HG02973 (cell line): ENCODE results near the gene MSANTD3.

Experiments
- ATAC-seq: cut with Tn5 transposase; IDR thresholded peaks from one replicate; pipeline ENCODE4 v1.9.1; 2021; ENCODE audit warnings: moderate library complexity; ENCODE audit not compliant: unreplicated experiment

The MSANTD3 gene

DNA sequence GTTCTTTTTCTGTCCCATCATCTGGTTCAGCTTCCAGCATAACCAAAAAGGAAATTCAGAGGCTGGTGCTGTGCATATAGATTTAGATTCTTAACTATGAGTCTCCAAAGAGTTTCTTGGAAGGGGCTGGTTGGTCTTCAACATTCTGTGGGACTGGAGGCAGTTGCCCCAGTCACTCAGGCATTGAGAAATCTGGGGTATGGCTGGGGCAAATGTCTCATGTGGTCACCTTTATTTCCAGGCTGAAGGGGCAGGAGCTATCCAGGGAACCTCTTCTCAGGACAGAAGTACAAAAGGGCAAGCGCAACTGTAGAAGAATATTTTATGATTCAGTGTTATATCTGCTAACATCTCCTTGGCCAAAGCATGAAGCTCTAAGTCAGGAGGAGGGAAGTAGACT lies 30.6 kb downstream of the MSANTD3 start:
- ATAC-seq, result no peak

DNA sequence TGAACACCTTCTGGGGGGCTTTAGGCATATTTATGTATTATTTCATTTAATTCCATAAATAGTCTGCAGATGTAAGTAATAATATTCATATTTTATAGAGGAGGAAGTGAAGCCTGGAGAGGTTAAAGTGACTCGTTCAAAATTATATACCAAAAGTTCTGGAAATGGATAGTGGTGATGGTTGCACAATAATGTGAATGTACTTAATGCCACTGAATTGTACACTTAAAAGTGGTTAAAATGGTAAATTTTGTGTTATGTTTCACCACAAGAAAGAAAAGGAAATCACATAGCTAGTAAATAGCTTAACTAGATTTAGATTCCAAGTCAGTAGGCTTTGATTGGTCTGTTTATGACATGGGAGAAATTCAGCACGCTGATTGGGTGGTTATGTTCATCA lies 33.0 kb downstream of the MSANTD3 start:
- no peak for ATAC-seq

DNA sequence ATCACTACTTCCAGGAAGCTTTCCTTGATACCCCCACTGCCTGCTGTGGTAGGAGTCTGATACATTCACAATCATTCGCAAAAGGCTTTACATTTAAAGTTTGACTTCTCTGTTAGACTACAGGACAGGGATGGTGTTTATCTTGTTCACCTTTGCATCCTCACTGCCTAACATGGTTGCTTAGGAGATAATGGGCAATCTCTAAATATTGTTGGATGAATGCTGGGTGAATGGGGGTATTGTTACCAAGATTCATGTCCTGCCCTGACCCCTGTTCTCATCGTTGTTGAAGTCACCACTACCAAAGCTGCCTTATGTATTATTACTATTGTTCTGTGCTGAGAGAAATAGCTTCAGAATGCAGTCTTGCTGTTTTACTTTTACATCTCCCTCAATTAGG lies 38.3 kb downstream of the MSANTD3 start:
- ATAC-seq, result no peak

DNA sequence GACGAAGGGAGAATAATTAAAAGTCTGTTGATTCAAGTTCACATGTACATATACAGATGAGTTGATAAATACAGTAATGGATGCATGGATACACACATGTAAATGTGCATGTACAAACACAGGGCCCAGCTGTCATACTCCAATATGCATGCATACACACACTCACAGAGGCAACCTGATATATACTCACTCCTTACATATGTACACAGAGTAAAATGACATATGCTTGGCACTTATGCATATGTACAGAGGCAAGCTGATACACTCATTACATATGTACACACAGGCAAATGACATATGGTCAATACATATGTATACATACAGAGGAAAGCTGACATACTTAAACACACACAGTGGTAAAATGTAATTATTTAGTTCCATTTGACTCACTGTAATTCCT lies 38.8 kb downstream of the MSANTD3 start:
- no peak for ATAC-seq

DNA sequence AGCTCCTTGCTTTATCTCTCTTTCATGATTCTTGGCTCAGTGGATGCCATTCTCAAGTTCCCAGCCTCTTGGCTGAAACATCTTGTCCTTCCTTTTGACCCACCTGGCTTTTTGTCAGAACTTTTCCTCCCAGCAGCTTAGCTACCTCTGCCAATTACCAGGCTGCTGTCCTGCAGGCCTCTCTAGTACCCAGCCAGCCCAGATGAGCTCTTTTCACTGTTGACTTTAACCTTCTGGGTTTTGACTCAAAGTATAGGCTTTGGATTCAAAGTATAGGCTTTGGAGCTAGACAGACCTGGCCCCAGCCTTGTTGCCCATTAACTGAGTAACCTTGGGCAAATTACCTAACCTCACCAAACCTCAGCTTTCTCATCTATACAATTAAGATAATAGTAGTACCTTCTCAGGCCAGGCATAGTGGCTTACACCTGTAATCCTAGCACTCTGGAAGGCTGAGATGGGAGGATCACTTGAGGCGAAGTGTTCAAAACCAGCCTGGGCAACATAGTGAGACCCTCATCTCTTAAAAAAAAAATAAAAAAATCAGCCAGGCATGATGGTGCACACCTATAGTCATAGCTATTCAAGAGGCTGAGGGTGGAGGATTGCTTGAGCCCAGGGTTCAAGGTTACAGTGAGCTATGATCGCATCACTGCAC lies 39.4 kb downstream of the MSANTD3 start:
- no peak for ATAC-seq

DNA sequence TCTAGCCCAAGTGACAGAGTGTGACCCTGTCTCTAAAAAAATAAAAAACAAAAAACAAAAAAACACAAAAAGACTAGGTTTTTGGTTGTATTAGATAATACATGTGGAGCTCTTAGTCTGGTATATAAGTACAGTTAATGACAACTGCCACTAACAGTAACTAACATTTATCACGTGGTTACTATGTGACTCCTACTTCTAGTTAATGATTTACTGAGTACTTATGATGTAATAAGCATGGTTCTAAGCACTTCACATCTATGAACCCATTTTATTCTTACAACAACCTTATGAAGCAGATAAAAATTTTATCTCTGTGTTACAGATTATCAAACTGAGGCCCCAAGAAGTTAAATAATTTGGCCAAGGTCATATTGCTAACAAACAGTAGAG lies 39.9 kb downstream of the MSANTD3 start:
- no peak for ATAC-seq

DNA sequence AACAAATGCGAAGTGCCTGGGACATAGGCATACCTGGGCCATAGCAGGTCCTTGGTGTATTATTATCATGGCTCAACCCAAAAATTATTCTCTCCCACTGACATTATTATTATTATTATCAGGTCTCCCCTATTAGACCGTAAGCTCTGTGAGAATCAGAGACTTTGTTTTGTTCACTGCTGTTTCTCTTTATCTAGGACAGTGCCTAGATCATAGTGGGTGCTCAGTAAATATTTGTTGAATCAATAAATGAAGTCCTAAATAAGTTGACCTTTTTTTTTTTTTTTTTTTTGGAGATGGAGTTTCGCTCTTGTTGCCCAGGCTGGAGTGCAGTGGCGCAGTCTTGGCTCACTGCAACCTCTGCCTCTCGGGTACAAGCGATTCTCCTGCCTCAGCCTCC lies 41.1 kb downstream of the MSANTD3 start:
- no peak for ATAC-seq

DNA sequence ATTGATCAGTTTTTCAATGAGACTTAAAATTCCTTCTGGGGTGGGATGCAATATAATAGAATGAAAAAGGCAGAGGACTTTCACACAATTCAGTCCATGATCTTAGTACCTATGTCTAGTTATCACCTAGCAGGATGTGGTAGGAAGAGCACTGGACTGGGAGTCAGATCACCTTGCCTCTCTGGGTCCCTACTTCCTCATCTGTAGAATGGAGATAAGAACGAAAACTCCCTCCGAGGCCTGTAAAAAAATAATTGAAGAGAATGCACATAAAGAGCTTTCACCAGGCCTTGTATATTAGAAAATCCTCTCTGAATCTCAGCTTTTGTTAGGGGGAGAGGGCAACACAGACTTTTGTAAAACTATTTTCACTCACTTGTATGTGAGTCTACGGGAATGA lies 45.3 kb downstream of the MSANTD3 start:
- ATAC-seq, result no peak

DNA sequence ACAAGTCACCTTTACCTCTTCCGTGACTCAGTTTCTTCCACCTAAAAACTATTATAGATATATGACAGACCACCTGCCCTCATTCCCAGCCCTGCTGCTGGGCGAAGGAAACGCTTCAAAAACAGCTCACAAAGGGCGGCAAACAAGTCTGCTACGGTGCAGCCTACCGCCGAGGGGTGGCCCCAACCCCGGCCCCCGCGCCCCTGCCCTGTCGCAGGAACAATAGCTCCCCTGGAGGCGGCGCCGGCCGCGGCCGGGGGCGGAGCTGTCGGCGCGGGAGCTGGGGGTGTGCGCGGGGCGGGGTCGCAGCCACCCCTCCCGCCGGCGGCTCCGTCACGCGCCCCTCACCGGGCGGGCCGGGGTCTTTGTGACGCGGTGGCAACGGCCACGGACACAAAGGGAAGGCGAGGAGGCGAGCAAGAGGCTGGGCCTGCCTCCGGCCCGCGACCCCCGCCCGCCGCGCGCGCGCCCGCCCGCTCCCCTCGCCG lies 45.9 kb downstream of the MSANTD3 start, which contains the start of gene TMEFF1:
TSS of gene TMEFF1 (plus strand) at position 362 of the 488 bp plus-strand sequence. CDS start 396 bp downstream, outside the sequence.
- ATAC-seq, result peak; percentile 41

DNA sequence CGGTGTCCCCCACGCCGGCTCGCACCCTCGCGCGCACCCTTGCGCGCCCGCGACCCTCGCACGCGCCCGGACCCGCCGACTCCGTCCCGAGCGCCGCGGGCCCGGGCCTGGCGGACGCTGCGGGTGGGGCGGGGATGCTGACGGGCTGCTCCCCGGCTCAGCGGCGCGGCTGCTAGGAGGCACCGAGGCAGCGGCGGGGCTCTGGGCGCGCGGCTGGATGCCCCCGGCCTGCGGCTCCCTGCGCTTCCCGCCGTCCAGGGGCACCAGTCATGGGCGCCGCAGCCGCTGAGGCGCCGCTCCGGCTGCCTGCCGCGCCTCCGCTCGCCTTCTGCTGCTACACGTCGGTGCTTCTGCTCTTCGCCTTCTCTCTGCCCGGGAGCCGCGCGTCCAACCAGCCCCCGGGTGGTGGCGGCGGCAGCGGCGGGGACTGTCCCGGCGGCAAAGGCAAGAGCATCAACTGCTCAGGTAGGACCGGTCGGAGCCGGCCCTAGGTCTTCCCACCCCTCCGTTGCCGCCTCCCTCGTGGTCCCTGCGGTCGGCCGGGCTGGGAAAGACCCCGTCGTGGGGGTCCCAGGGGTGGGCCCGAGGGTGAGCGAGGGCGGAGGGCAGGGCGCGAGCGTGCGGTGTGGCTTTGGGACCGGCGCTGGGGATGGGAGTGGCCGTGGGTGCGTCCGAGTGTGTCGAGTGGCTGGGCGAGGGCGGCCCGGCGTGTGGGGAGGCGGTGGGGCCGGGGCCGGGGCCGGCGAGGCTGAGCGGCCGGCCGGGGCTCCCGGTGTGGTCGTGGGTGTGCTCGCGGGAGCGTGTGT lies 46.5 kb downstream of the MSANTD3 start:
- peak; percentile 63 for ATAC-seq

DNA sequence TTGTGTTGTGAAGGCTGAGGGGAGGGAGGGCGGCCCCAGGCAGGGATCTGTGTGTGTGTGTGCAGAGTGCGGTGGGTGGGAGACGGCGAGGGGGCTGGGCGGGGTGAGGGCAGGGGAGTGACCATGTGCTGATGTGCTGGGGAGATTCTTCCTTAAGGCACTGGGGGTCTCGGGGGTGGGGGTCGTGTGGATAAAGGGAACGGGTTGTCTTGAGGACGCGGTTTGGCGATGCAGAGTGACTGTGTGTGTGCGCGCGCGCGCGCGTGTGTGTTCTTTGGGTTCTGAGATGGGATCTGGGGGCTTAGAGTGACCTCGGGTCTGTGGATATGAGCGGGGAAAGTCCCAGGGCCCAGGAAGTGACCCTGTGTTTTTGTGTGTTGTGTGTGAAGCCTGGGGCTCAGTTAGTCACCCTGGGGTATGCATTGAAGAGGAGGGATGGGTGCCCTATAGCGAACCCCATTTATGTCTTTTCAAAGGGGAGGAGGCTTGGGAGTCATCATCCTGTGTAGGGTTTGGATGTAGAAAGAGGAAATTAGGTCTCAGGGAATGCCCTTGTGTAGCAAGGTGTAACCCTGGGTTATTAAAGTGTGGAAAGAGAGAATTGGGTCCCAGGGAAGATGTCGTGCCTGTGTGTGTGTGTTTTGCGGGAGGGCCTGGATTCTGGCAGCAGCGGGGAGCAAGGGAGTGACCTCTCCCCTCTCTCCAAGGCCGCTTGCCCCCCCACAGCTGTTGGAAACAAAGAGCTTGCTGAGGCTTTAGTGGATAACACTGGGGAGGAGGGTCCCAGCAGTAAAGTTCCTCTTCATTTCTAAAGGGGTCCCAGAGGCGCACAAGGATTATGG lies 47.4 kb downstream of the MSANTD3 start:
- no peak for ATAC-seq

DNA sequence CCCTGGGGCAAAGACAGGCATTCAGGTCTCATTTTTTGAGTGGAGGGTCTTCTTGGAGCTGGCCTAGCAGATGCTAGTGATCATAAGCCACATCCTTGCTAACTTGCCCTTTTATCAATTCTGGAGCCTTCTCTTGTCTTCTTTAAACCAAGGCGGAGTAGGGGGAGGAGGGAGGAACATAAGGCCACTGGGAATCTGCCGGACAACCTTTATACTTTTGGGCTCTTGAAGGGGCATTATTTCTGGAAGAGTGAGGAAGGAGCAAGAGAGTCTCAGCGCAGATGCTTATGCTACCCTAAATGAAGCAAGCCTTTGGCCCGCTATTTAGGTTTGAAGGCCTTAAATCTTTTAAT lies 48.0 kb downstream of the MSANTD3 start:
- no peak for ATAC-seq

DNA sequence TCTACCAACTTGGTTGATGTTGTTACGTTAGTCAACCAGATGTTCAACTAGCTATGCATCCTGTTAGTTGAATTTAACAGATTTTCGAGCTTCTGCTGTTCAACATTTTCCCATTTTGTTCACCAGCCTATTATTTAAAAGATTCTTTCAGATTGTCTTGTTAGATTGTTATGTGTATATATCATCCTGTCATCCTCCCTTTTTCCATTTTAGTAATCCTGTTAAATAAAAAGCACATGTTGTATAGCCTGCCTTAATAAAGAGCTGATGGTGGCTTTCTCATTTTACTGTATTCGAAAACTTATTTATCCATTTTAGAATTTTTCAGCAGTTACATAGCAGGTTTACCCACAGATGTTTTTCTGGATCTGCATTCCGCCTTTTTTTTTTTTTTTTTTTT lies 50.3 kb downstream of the MSANTD3 start:
- no peak for ATAC-seq

DNA sequence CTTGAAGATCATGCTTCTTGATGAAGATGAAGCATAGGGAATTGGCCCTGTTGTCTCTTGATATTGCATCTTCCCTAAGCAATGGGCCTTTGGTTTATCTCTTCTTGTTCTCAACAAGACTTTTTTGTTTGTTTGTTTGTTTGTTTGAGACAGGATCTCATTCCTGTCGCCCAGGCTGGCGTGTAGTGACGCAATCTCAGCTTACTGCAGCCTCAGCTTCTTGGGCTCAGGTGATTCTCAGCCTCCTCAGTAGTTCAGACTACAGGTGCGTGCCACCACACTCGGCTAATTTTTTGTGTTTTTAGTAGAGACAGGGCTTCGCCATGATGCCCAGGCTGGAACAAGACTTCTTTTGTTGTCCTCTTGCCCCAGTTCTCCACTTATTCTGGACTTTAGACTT lies 51.2 kb downstream of the MSANTD3 start:
- ATAC-seq, result no peak

DNA sequence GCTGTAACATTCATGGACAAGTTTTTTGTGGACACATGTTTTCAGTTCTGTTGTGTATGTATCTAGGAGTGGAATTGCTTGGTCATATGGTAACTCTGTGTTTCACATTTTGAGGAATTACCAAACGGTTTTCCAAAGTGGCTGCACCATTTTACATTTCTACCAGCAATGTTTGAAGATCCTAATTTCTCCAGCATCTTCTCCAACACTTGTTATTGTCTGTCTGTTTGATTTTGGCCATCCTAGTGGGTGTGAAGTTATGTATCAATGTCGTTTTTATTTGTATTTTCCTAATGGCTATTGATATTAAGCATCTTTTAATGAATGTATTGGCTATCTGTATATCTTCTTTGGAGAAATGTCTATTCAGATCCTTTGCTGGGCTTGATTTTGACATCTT lies 52.9 kb downstream of the MSANTD3 start:
- ATAC-seq, result no peak

DNA sequence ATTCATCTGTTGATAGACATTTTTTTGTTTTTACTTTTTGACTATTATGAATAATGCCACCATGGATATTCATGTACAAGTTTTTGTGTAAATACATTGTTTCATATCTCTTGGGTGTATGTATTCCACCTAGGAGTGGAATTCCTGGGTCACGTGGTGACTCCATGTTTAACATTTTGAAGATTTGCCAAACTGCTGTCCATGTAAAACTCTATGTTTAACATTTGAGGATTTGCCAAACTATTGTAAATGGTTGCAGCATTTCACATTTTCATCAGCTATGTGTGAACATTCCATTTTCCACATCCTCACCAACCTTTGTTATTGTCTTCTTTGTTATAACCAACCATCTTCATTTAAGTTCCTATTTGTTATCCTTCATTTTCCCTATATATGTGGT lies 58.3 kb downstream of the MSANTD3 start:
- ATAC-seq, result no peak

DNA sequence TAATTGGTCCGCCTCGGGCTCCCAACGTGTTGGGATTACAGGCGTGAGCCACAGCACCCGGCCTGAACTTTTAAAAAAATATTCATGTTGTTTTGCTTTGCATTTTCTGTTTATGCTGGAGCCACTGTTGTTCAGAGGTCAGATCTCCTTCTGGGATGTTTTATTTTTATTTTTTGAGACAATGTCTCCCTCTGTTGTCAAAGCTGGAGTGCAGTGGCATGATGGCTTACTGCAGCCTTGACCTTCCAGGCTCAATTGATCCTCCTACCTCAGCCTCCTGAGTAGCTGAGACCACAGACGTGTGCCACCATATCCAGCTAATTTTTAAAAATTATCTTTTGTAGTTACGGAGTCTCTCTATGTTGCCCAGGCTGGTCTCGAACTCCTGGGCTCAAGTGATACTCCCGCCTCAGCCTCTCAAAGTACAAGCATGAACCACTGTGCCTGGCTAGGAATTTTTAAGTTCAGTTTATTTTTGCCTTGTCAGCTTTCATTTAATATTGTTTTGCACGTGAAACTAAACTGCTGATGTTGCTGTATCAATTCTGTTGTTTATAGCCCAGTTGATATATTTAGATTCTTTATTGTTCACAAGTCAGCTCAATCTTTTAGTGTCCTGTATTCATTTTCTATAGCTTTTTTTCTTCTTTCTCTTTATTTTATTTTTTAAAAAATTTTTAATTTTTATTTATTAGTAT lies 59.7 kb downstream of the MSANTD3 start:
- no peak for ATAC-seq

DNA sequence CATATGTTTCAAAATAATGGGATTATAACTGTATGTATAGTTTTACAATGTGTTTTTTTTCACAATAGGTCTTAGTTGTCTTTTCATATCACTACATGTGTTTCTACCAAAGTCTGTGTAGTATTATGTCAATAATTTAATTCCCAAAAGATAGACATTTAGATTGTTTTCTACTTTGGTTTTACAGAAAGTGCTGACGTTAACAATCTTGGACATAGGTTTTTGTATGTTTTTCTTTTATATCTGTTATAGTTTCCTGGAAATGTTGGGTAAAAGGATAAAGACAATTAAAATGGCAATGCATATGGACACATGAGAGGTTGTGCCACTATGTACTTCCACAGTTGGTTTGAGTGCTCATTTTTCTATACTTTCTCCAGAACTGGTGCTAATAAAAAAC lies 61.2 kb downstream of the MSANTD3 start:
- ATAC-seq, result no peak

DNA sequence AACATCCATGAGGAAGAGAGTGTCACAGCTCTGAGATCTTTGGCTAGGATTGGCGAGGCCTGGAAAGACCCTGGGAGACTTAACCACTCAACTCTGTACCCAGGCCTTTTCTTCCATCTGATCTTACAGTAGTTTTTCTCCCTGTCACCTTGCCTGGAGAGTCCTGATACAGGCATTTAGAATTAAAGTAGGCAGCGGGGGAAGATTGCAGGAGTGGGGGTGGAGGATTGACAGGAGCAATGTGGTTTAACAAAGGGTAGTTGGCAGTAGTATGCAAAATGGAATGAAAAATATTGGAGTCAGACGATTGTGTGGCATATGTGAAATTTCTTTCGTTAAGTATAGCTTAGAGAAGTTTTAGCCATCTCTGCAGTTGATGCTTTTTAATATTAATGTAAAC lies 62.9 kb downstream of the MSANTD3 start:
- ATAC-seq, result no peak

DNA sequence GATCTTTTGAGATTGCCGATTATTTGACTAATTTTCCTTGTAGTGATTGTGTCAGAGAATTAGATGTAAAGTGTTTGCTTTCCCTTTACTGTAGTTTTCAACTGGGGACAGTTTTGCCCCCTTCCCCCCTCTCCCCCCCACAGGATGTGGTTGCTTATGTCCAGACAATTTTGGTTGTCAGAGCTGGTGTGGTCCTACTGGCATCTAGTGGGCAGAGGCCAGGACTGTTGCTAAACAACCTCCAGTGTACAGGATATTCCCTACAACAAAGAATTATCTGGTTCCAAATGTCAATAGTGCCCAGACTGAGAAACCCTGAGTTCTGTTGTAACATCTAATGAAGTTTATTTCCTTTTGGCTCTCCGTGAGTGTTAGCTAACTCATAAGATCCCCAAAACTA lies 66.0 kb downstream of the MSANTD3 start:
- ATAC-seq, result no peak

DNA sequence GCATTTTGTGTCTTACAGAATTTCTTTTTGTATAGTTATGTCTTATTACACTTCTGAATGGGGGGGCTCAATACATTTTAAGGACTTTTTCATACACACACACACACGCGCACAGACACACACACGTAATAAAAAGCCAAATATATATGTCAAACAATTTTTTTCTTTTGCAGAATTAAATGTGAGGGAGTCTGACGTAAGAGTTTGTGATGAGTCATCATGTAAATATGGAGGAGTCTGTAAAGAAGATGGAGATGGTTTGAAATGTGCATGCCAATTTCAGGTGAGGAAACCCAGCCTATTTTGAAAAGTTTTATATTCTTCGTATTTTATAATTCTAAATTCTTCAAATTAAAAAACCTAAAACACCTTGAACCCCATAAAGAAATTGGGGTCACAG lies 71.6 kb downstream of the MSANTD3 start:
- no peak for ATAC-seq
